22Rv1 (cell line): ENCODE data around the gene GOLGA8T.
"Not testable (repeated sequence)": the region's sequence is repeated elsewhere in the genome, so short reads cannot be mapped to it uniquely, and the experiment has no call there.

ENCODE experiments used
- CTCF ChIP-seq: fragments of 450-650 bp; IDR thresholded peaks from 2 replicates; pipeline ENCODE4 v1.5.1; 2017; ENCODE audit warnings: mild to moderate bottlenecking
- ZFX ChIP-seq: fragments of 450-650 bp; IDR thresholded peaks from 2 replicates; pipeline ENCODE4 v1.6.1; 2017; ENCODE audit warnings: antibody characterized with exemption, borderline replicate concordance

GRCh38 chr15:30176613-30177012, 41.8 kb downstream of the GOLGA8T start:
- TF ChIP-seq CTCF, ZFX: not testable (repeated sequence)
